Testis (tissue), 2 donors: Measurements from ENCODE around the gene SPIRE2.

ENCODE experiments used
- POLR2A ChIP-seq: fragments of 450-650 bp; IDR thresholded peaks from one replicate; pipeline ENCODE4 v1.6.1; 2017; ENCODE audit warnings: antibody characterized with exemption, mild to moderate bottlenecking, moderate library complexity
- TF ChIP-seq, protein P1 (sequence below), 3 experiments: fragments of 450-650 bp in 2 of 3; fragments of 200-600 bp in 1 of 3; sonication (generic) in 1 of 3; IDR thresholded peaks; one replicate each; pipeline ENCODE4 v1.5.1; 2016 to 2019; ENCODE audit warnings: antibody characterized with exemption in 3 of 3, mild to moderate bottlenecking in 2 of 3, moderate library complexity in 1 of 3

DNA sequence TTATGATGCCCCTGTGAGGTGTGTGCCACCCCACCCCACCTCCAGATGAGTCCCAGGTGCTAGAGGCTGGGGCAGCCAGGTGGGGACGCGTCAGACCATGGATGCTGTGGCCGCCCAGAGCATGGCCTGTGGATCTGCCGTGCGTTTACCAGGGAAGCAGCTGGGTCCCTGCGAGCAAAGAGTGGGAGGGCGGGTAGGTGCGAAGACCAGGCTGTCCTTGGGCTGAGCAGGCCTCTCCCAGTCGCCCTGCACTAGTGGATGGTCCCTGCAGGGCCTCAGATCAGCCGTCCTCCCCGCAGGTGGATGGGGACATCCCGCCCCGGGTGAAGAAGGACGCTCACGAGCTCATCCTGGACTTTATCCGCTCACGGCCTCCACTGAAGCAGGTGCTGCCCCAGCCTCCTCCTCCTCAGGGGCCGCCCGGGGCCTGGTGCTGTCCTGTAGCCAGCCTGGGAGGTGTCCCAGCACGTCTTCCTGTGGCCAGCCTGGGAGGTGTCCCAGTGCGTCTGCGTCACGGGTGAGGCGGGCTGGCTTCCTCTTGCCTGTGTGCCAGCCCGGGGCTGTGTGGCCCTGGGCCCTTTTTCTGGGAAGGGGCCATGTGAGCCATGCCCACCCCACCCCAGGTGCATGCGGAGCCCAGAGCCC is 27.1 kb downstream of the SPIRE2 start:
- TF ChIP-seq, protein P1, sequence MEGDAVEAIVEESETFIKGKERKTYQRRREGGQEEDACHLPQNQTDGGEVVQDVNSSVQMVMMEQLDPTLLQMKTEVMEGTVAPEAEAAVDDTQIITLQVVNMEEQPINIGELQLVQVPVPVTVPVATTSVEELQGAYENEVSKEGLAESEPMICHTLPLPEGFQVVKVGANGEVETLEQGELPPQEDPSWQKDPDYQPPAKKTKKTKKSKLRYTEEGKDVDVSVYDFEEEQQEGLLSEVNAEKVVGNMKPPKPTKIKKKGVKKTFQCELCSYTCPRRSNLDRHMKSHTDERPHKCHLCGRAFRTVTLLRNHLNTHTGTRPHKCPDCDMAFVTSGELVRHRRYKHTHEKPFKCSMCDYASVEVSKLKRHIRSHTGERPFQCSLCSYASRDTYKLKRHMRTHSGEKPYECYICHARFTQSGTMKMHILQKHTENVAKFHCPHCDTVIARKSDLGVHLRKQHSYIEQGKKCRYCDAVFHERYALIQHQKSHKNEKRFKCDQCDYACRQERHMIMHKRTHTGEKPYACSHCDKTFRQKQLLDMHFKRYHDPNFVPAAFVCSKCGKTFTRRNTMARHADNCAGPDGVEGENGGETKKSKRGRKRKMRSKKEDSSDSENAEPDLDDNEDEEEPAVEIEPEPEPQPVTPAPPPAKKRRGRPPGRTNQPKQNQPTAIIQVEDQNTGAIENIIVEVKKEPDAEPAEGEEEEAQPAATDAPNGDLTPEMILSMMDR (IDR thresholded peaks at IDR 0.05): no peak
- no peak for TF ChIP-seq POLR2A
